HepG2 (cell line): ENCODE measurements around the gene JMJD7. TPM values are rescaled to one million over a fixed set of nuclear protein-coding genes. Genes with fewer than 3 reads are reported as not detected.

Experiments
- AGO1 ChIP-seq: fragments of 200-400 bp; formaldehyde crosslinking; IDR thresholded peaks from 2 replicates; pipeline ENCODE4 v1.6.1; 2017; ENCODE audit warnings: mild to moderate bottlenecking, low read depth, low read length, moderate library complexity; ENCODE audit not compliant: poor library complexity, severe bottlenecking
- ARNTL ChIP-seq: sonication (generic); formaldehyde crosslinking; IDR thresholded peaks from 2 replicates; pipeline ENCODE4 v1.4.0; 2020; ENCODE audit warnings: mild to moderate bottlenecking, missing genetic modification reagents
- HIC2 ChIP-seq: sonication (generic); formaldehyde crosslinking; IDR thresholded peaks from 2 replicates; pipeline ENCODE4 v1.9.0; 2022; ENCODE audit warnings: low read depth, missing genetic modification reagents
- IRF1 ChIP-seq: sonication (generic); formaldehyde crosslinking; IDR thresholded peaks from 2 replicates; pipeline ENCODE4 v1.4.0; 2020; ENCODE audit warnings: low read depth, mild to moderate bottlenecking, missing genetic modification reagents
- KDM5A ChIP-seq: fragments of 200-600 bp; sonication (generic); IDR thresholded peaks from 2 replicates; pipeline ENCODE4 v1.7.0; 2018; ENCODE audit warnings: antibody characterized with exemption, mild to moderate bottlenecking, low read length, borderline replicate concordance
- MEF2D ChIP-seq: sonication (generic); formaldehyde crosslinking; IDR thresholded peaks from 2 replicates; pipeline ENCODE4 v1.5.1; 2020; ENCODE audit warnings: mild to moderate bottlenecking, missing genetic modification reagents
- RBM22 ChIP-seq: fragments of 200-400 bp; formaldehyde crosslinking; optimal IDR thresholded peaks from 2 replicates; pipeline ENCODE3; 2017; ENCODE audit warnings: mild to moderate bottlenecking, low read length, moderate library complexity
- SOX6 ChIP-seq, 2 experiments: fragments of 450-650 bp in 1 of 2; sonication (generic) in 1 of 2; formaldehyde crosslinking in 1 of 2; IDR thresholded peaks; 2 replicates each; pipeline versions ENCODE4 v1.4.0 to v1.6.1; 2017 to 2020; ENCODE audit warnings: antibody characterized with exemption in 1 of 2, mild to moderate bottlenecking in 1 of 2, missing genetic modification reagents in 1 of 2
- TMF1 ChIP-seq: sonication (generic); formaldehyde crosslinking; IDR thresholded peaks from 2 replicates; pipeline ENCODE4 v1.8.1; 2022; ENCODE audit warnings: low read depth, missing genetic modification reagents
- TSC22D2 ChIP-seq: sonication (generic); formaldehyde crosslinking; IDR thresholded peaks from 2 replicates; pipeline ENCODE4 v1.5.1; 2020; ENCODE audit warnings: missing genetic modification reagents, mild to moderate bottlenecking, borderline replicate concordance
- XBP1 ChIP-seq: sonication (generic); formaldehyde crosslinking; IDR thresholded peaks from 2 replicates; pipeline ENCODE4 v1.5.0; 2020; ENCODE audit warnings: missing genetic modification reagents
- ZFP36 ChIP-seq: fragments of 150-350 bp; IDR thresholded peaks from 2 replicates; pipeline ENCODE4 v1.6.1; 2018; ENCODE audit warnings: borderline replicate concordance, low read length, low read depth; ENCODE audit not compliant: partially characterized antibody
- ZFP36L2 ChIP-seq: sonication (generic); formaldehyde crosslinking; IDR thresholded peaks from 2 replicates; pipeline ENCODE4 v1.4.0; 2020; ENCODE audit warnings: missing genetic modification reagents
- ZNF101 ChIP-seq: sonication (generic); formaldehyde crosslinking; IDR thresholded peaks from 2 replicates; pipeline ENCODE4 v1.4.0; 2020; ENCODE audit warnings: mild to moderate bottlenecking, low read depth, missing genetic modification reagents, borderline replicate concordance
- ZNF143 ChIP-seq: sonication (generic); formaldehyde crosslinking; IDR thresholded peaks from 2 replicates; pipeline ENCODE4 v1.4.0; 2020; ENCODE audit warnings: missing genetic modification reagents
- ZNF160 ChIP-seq: sonication (generic); formaldehyde crosslinking; IDR thresholded peaks from 2 replicates; pipeline ENCODE4 v1.8.0; 2022; ENCODE audit warnings: mild to moderate bottlenecking, inconsistent platforms, missing genetic modification reagents
- ZNF337 ChIP-seq: sonication (generic); formaldehyde crosslinking; IDR thresholded peaks from 2 replicates; pipeline ENCODE4 v1.5.1; 2020; ENCODE audit warnings: missing genetic modification reagents, low read depth, mild to moderate bottlenecking, borderline replicate concordance
- ZNF414 ChIP-seq: sonication (generic); formaldehyde crosslinking; IDR thresholded peaks from 2 replicates; pipeline ENCODE4 v1.5.0; 2020; ENCODE audit warnings: missing genetic modification reagents
- ZNF558 ChIP-seq: sonication (generic); formaldehyde crosslinking; IDR thresholded peaks from 2 replicates; pipeline ENCODE4 v1.9.0; 2022; ENCODE audit warnings: mild to moderate bottlenecking, missing genetic modification reagents, borderline replicate concordance
- ZNF747 ChIP-seq: sonication (generic); formaldehyde crosslinking; IDR thresholded peaks from 2 replicates; pipeline ENCODE4 v1.8.1; 2023; ENCODE audit warnings: missing genetic modification reagents, mild to moderate bottlenecking, borderline replicate concordance
- ZNF891 ChIP-seq: sonication (generic); formaldehyde crosslinking; IDR thresholded peaks from 2 replicates; pipeline ENCODE4 v1.5.0; 2020; ENCODE audit warnings: mild to moderate bottlenecking, missing genetic modification reagents
- polyA plus RNA-seq, 8 experiments: library from polyadenylated mRNA; depleted of rRNA in 3 of 8; stranded (reverse) in 7 of 8; unstranded in 1 of 8; fragments of >200 nt; fragmentation: Illumina TruSeq in 4 of 8; extraction: Trizol in 4 of 8; gene quantifications; 2 replicates each; pipeline versions ENCODE4 v1.2.1 to v1.2.3, GENCODE V29; 2011 to 2016; ENCODE audit warnings: low read depth in 4 of 8, missing spikeins in 1 of 8, mixed read lengths in 1 of 8; ENCODE audit not compliant: insufficient read depth in 1 of 8
- total RNA-seq, 5 experiments: library from RNA; depleted of rRNA; stranded (reverse); fragments of >200 nt; fragmentation: Illumina TruSeq; extraction: Trizol; gene quantifications; 2 replicates each; pipeline ENCODE4 v1.2.3, GENCODE V29; 2016; ENCODE audit warnings: low read depth in 1 of 5

The JMJD7 gene
- total and polyA plus RNA-seq, 2 of the 13 experiments (the other 11 are each of a cell fraction or from before 2014, with no cell fraction given): 6.4 to 7.1 TPM

GRCh38 chr15:41827880-41828806, at the start of gene JMJD7 (continued):
- TF ChIP-seq RBM22: no peak
- TF ChIP-seq ZNF558 (CRISPR knock-in tag): no peak
- TF ChIP-seq ZNF414 (CRISPR knock-in tag): no peak
- no peak for TF ChIP-seq ZFP36
- no peak for TF ChIP-seq IRF1 (CRISPR knock-in tag)
- TF ChIP-seq HIC2: no peak
- peak; percentile 77; the same call in 1 of the 2 replicates for TF ChIP-seq ZNF747 (CRISPR knock-in tag)
- TF ChIP-seq ZFP36L2 (CRISPR knock-in tag): no peak
- peak; percentile 30; the same call in 1 of the 2 replicates for TF ChIP-seq ZNF891 (CRISPR knock-in tag)
- TF ChIP-seq ZNF101 (CRISPR knock-in tag): no peak
- TF ChIP-seq ZNF160 (CRISPR knock-in tag): no peak
- TF ChIP-seq ARNTL (CRISPR knock-in tag): no peak
- no peak for TF ChIP-seq SOX6 (IDR thresholded peaks at IDR 0.05)
- peak; percentile 61; the same call in 1 of the 2 replicates for TF ChIP-seq SOX6 (CRISPR knock-in tag; IDR thresholded peaks at IDR 0.05)
- TF ChIP-seq XBP1: no peak
- 0 out of 2 replicates have a peak, but pooled peaks have one; percentile 25 for TF ChIP-seq TSC22D2 (CRISPR knock-in tag)
- no peak for TF ChIP-seq ZNF337
- no peak; the same call in 1 of the 2 replicates for TF ChIP-seq MEF2D (CRISPR knock-in tag)
- TF ChIP-seq AGO1: peak; percentile 82
- TF ChIP-seq ZNF143: no peak
- TF ChIP-seq TMF1 (CRISPR knock-in tag): no peak
- TF ChIP-seq KDM5A: 0 out of 2 replicates have a peak, but pooled peaks have one; percentile 26
